NCI-H2227 treated with DMSO at 0.1 percent for 48 hours (cell line): Measurements from ENCODE around the gene PPP1R11.

Experiments used
- DNase-seq: peaks from one replicate; lab custom pipeline; 2025; lab: John Stamatoyannopoulos, UW

The PPP1R11 gene

GRCh38 chr6:30061858-30062458 lies 5.0 kb upstream of the PPP1R11 start:
- DNase-seq = no peak

GRCh38 chr6:30062471-30063178 lies 4.4 kb upstream of the PPP1R11 start:
- no peak for DNase-seq

- no peak for DNase-seq
Measured at GRCh38 chr6:30063315-30063714, 3.7 kb upstream of the PPP1R11 start.

- DNase-seq = no peak
Measured at GRCh38 chr6:30066082-30066481, 916 bp upstream of the PPP1R11 start.

- no peak for DNase-seq
Measured at GRCh38 chr6:30067460-30068139, 602 bp downstream of the PPP1R11 start.

- no peak for DNase-seq
Measured at GRCh38 chr6:30071081-30071818, 4.3 kb downstream of the PPP1R11 start.

- DNase-seq = no peak
Measured at GRCh38 chr6:30071858-30072257, 4.9 kb downstream of the PPP1R11 start.

GRCh38 chr6:30073489-30074235 lies 6.7 kb downstream of the PPP1R11 start:
- DNase-seq = no peak

GRCh38 chr6:30074331-30075093 lies 7.5 kb downstream of the PPP1R11 start:
- no peak for DNase-seq

GRCh38 chr6:30075094-30075789 lies 8.2 kb downstream of the PPP1R11 start, which contains the start of gene RNF39:
RNF39 (minus strand) TSS chr6:30075769; CDS start chr6:30075585, 184 bp downstream.
- no peak for DNase-seq

- no peak for DNase-seq
Measured at GRCh38 chr6:30075790-30076732, 9.1 kb downstream of the PPP1R11 start.

GRCh38 chr6:30077218-30077617 lies 10.2 kb downstream of the PPP1R11 start:
- DNase-seq = no peak

- no peak for DNase-seq
Measured at GRCh38 chr6:30087876-30088275, 20.9 kb downstream of the PPP1R11 start.

- DNase-seq = no peak
Measured at GRCh38 chr6:30091577-30092381, 24.8 kb downstream of the PPP1R11 start.

- no peak for DNase-seq
Measured at GRCh38 chr6:30092852-30093543, 26.0 kb downstream of the PPP1R11 start.

- DNase-seq = no peak
Measured at GRCh38 chr6:30093951-30094661, 27.1 kb downstream of the PPP1R11 start.

GRCh38 chr6:30096829-30097228 lies 29.8 kb downstream of the PPP1R11 start:
- DNase-seq = no peak
